Measurements from ENCODE around the gene KIT.

The KIT gene

DNA sequence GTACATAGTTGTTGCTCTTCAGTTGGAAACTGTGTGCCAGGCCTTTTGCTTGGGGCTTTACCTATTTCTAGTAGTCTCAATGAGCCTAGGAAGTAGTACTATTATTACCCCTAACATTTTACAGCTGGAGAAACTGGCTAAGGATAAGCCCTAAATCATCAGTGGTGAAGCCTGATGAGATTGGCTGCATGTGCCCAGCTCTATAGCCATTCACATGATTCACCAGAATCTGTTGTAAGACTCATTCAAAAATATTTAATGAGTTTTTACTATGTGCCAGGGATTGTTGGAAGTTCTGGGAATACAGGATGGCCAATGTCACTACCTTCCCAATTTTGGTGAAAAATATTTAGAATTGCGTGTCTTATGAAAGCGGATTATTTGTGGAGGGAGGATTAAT is 2.8 kb downstream of the KIT start:
- Histone ChIP-seq H3K4me3 (no peak overlapping the region), H3K27ac (no peak overlapping the region)
- DNase-seq (ENCODE audit: low spot score), result no peak
- TF ChIP-seq, protein P1, sequence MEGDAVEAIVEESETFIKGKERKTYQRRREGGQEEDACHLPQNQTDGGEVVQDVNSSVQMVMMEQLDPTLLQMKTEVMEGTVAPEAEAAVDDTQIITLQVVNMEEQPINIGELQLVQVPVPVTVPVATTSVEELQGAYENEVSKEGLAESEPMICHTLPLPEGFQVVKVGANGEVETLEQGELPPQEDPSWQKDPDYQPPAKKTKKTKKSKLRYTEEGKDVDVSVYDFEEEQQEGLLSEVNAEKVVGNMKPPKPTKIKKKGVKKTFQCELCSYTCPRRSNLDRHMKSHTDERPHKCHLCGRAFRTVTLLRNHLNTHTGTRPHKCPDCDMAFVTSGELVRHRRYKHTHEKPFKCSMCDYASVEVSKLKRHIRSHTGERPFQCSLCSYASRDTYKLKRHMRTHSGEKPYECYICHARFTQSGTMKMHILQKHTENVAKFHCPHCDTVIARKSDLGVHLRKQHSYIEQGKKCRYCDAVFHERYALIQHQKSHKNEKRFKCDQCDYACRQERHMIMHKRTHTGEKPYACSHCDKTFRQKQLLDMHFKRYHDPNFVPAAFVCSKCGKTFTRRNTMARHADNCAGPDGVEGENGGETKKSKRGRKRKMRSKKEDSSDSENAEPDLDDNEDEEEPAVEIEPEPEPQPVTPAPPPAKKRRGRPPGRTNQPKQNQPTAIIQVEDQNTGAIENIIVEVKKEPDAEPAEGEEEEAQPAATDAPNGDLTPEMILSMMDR (IDR thresholded peaks at IDR 0.05), result no peak

GRCh38 chr4:54661169-54661568 is 3.4 kb downstream of the KIT start:
- Histone ChIP-seq H3K4me3 (no peak overlapping the region), H3K27ac (no peak overlapping the region)
- TF ChIP-seq, protein P1 (IDR thresholded peaks at IDR 0.05), result no peak
- no peak for DNase-seq (ENCODE audit: low spot score)

DNA sequence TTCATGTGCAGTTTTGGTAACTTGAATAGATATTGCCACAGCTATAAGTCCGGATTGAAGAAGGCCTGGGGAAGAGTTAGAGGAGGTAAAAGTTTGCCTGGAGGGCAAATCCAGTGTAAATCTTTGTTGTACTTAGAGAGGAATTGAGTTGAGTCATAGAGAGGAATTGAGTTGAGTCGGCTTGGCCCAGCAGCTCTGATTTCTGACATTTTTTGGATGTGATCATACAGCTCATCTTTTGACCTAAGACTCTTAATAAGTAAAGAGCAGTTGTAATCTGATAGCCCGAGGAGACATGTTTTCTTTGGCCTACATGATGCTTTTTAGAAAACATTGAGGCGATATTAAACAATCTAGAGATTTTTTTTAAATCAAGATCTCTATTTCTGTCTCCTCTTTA is 3.9 kb downstream of the KIT start:
- no peak overlapping the region for H3K27ac ChIP-seq
- H3K4me3 ChIP-seq, result no peak overlapping the region
- no peak for DNase-seq (ENCODE audit: low spot score)
- TF ChIP-seq, protein P1 (IDR thresholded peaks at IDR 0.05), result no peak

DNA sequence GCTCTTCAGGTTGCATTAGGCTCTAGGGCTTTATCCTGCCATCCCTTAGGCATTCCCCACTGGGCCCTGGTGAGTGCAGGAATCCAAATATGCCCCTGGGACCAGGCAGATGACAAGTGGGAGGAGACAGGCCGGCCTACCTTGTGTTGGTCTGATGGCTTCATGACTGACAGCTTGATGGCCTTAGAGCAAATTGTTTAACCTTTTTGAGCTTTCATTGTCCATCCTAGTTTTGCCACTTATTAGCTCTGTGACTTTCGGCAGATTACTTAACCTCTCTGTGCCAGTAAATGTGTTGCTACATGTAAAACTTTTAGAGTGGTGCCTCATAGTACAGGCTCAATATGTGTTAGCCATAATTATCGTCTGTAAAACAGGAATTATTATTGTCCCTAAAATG is 4.4 kb downstream of the KIT start:
- TF ChIP-seq, protein P1 (IDR thresholded peaks at IDR 0.05), result no peak
- H3K27ac ChIP-seq, result no peak overlapping the region

DNA sequence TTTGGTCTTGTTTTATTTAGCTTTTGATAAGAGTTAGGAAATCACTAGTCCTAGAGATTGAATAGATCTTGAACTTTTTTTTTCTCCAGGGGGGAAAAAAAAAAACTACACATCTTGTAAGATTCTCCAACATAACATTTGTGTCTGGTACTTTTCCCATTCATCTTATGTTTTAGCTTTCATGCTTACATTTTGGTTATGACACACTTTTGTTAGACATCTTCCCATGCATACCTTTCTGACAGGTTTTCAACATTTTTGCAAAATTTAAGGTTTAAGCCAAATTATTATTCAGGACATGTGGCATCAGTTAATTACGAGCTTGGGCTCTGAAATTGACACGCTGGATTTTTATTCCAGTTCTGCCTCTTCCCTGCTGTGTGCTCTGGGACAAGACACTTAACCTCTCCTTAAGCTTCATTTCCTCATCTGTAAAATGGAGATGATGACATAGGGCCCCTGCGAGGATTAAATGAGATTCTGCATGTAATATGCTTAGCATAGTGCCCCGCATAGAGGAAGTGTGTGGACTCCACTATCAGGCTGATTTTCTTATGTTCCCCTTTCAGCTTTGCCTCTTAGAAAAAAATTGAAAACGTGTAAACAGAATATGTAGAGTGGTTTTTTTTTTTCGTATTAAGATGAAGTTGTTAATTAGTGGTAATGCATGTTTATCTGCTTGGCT is 5.3 kb downstream of the KIT start:
- no peak overlapping the region for H3K4me3 ChIP-seq
- DNase-seq (ENCODE audit: low spot score), result no peak
- H3K27ac ChIP-seq, result no peak overlapping the region
- TF ChIP-seq, protein P1 (IDR thresholded peaks at IDR 0.05), result no peak

More for the DNA sequence above, 4.4 kb downstream of the KIT start:
- no peak overlapping the region for H3K4me3 ChIP-seq
- DNase-seq (ENCODE audit: low spot score), result no peak

DNA sequence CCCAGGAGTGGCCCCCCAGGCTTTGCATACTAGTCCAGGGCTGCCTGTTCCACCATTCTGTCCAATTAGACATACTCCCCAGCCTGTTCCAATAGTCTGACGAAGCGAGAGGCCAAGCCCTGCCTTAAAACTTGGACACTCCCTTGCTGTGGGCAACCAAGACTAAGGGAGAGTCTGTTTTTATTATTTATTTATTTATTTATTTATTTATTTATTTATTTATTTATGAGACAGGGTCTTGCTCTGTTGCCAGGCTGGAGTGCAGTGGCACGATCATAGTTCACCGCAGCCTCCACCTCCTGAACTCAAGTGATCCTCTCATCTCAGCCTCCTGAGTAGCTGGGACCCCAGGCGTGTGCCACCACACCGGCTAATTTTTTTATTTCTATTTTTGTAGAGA is 6.6 kb downstream of the KIT start:
- Histone ChIP-seq H3K27ac (no peak overlapping the region), H3K4me3 (no peak overlapping the region)
- TF ChIP-seq, protein P1 (IDR thresholded peaks at IDR 0.05), result no peak
- DNase-seq (ENCODE audit: low spot score), result no peak

DNA sequence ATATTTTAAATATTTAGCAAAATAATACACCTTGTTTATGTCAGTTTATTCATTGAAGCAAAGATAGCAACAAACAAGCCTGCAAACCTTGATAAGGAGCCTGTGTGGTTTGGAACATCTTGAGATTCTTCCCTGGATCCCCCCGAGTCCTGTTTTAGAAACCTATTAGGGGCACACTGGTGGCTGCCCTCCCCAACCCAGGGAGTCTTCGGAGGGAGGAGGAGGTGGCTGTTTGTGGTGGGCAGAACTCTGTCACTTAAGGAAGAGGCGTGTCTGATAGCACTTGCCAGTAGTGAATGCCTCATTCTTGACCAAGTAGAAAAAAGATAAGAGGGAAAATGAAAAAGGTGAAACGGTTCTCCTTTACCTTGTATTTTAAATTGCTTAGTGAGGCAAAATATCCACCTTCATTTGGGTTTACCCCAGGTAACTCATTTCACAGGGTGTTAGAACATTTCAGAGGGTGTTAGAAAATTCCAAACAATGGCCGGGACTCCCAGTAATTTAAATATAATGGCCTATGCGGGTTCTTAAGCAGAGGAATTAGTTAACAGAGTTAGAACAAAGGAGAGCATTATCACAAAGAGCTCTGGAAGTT is 10.4 kb downstream of the KIT start:
- H3K27ac ChIP-seq, result no peak overlapping the region
- H3K4me3 ChIP-seq, result no peak overlapping the region
- TF ChIP-seq, protein P1 (IDR thresholded peaks at IDR 0.05), result no peak
- DNase-seq (ENCODE audit: low spot score), result no peak
